ENCODE data around the gene HIPK2. TPM values are rescaled to one million over a fixed set of nuclear protein-coding genes. Genes with fewer than 3 reads are reported as not detected.

The HIPK2 gene
- total RNA-seq, 3 donors from 2014 or later (not counting 1 experiment from before 2014, with no cell fraction given), result 127 to 145 (median 144) TPM

DNA sequence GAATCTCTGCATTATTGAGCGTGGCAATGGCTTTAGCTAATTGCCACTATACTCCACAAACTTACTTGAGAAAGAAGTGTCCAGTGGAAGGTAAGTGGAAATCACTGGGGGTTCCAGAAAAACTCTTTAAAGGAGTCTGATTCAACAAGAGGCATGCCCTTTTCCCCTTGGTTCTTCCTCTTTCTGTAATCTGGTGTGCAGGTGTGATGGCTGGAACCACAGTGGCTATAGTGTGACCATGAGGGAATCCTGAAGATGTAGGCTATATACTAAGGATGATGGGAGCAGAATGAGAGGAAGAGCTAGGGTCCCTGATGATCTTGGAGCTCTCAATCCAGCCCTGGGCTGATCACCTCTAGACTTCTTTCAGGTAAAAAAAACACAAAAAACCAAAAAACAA is 256.4 kb downstream of the HIPK2 start:
- no peak for DNase-seq
- Histone ChIP-seq H3K4me1 (ENCODE audit: control insufficient read depth, insufficient read depth, low read length) (no peaks in the 10 kb centered on the region), H3K27me3 (ENCODE audit: control insufficient read depth, insufficient read depth, low read length) (peaks cover 7% of the 10 kb centered on the region), H3K27ac (ENCODE audit: low read length) (no peak overlapping the region), H3K9me3 (ENCODE audit: control insufficient read depth, insufficient read depth, low read length) (no peaks in the 10 kb centered on the region), H3K36me3 (ENCODE audit: control insufficient read depth, insufficient read depth, low read length) (no peaks in the 10 kb centered on the region), H3K4me3 (ENCODE audit: low read length) (no peak overlapping the region)
- Mint-ChIP-seq H3K4me3 (no peak overlapping the region), H3K27me3 (ENCODE audit: low read depth in 2 of 2) (peaks cover 30 to 41% of the 10 kb centered on the region in 2 donors), H3K36me3 (no peaks in the 10 kb centered on the region), H3K4me1 (no peaks in the 10 kb centered on the region), H3K27ac (no peak overlapping the region), H3K9me3 (no peaks in the 10 kb centered on the region)
- TF ChIP-seq, protein P1, sequence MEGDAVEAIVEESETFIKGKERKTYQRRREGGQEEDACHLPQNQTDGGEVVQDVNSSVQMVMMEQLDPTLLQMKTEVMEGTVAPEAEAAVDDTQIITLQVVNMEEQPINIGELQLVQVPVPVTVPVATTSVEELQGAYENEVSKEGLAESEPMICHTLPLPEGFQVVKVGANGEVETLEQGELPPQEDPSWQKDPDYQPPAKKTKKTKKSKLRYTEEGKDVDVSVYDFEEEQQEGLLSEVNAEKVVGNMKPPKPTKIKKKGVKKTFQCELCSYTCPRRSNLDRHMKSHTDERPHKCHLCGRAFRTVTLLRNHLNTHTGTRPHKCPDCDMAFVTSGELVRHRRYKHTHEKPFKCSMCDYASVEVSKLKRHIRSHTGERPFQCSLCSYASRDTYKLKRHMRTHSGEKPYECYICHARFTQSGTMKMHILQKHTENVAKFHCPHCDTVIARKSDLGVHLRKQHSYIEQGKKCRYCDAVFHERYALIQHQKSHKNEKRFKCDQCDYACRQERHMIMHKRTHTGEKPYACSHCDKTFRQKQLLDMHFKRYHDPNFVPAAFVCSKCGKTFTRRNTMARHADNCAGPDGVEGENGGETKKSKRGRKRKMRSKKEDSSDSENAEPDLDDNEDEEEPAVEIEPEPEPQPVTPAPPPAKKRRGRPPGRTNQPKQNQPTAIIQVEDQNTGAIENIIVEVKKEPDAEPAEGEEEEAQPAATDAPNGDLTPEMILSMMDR (IDR thresholded peaks at IDR 0.05), result no peak
- WGBS (ENCODE audit: insufficient coverage), result no CpG with 5 or more reads among the region's 1 CpG
- intact Hi-C loops (cut with micrococcal nuclease), result no loop called here
- ATAC-seq, result no peak

- WGBS (ENCODE audit: insufficient coverage), result 92% methylated on average over 8 of the region's 8 CpGs
- H3K4me1 ChIP-seq (ENCODE audit: control insufficient read depth, insufficient read depth, low read length), result no peaks in the 10 kb centered on the region
- no peak overlapping the region for H3K27ac ChIP-seq (ENCODE audit: low read length)
- Mint-ChIP-seq H3K27me3 (ENCODE audit: low read depth in 2 of 2) (peaks cover 0 to 4% of the 10 kb centered on the region in 2 donors), H3K4me3 (no peak overlapping the region), H3K9me3 (no peaks in the 10 kb centered on the region), H3K36me3 (no peaks in the 10 kb centered on the region), H3K4me1 (no peaks in the 10 kb centered on the region), H3K27ac (no peak overlapping the region)
- intact Hi-C loops (cut with micrococcal nuclease), result no loop called here
- no peaks in the 10 kb centered on the region for H3K27me3 ChIP-seq (ENCODE audit: control insufficient read depth, insufficient read depth, low read length)
- TF ChIP-seq, protein P1 (IDR thresholded peaks at IDR 0.05), result no peak
- DNase-seq, result no peak
- no peaks in the 10 kb centered on the region for H3K9me3 ChIP-seq (ENCODE audit: control insufficient read depth, insufficient read depth, low read length)
- H3K4me3 ChIP-seq (ENCODE audit: low read length), result no peak overlapping the region
- no peak for ATAC-seq
- H3K36me3 ChIP-seq (ENCODE audit: control insufficient read depth, insufficient read depth, low read length), result no peaks in the 10 kb centered on the region
Measured at GRCh38 chr7:139515266-139515665, 262.5 kb downstream of the HIPK2 start.

Other genes starting within 250 kb of the HIPK2 start
- gene TBXAS1, start 51.3 kb upstream of the HIPK2 start, total RNA-seq, result 100 to 1,000 TPM in 1 of 3 donors, 10 to 100 TPM in 2; 72.7 to 110 (median 88.7) TPM

All from natural killer cell (primary cell).